Retina (tissue), 1 donor: ENCODE data around the gene PAX8.
A peak's percentile ranks its signal among the peaks of the same experiment; 100 is the strongest.
"Not testable (repeated sequence)": the region's sequence is repeated elsewhere in the genome, so short reads cannot be mapped to it uniquely, and the experiment has no call there.

ENCODE experiments used
- DNase-seq: peaks from one replicate; pipeline ENCODE4 v3.0.0-alpha.2; 2016

The PAX8 gene

DNA sequence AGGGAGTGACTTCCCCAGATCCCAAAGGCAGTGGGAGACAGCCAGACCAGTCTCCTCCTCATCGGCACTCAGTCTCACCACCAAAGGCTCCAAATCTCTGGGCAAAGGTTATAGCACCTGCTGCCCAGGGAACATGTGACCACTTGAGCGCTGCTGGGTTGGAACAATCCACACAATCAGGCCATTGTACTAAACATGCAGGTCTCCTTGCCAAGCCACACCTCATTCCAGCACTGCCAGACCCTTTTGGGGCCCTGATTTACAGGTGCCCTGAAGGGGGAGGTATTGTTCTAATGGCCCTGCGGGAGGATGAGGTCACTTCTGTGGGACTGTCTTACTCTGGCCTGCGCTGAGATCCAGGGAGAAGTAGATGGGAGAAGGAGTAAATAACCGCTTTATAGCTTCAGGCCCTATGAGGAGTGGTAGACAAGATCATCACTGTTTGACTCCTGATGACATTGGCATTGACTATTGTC, 10.0 kb upstream of the PAX8 start:
- not testable (repeated sequence) for DNase-seq

DNA sequence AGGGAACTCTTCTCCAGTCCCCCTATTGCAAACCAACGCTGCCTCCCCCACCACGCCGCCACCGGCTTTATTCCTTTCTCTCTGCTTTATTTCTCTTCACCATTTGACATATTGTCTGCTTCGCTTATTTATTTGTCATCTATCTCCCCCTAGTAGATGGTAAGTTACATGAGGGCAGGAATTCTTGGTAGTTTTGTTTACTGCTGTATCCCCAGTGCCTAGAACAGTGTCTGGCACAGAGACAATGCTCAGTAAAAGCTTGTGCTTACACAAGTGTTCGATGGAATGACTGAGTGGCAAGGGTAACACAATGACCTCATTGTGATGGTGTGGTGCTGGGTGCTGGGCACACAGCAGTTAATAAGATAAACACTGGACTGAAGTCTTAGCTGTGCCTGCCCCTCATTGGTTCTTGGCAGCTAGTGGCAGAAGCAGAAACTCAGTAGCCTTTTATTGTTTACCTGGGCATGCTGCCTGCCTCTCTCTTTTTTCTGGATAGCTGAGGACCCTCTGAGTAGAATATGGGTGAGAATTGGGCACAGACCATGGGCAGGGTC, 9.5 kb upstream of the PAX8 start:
- not testable (repeated sequence) for DNase-seq

DNA sequence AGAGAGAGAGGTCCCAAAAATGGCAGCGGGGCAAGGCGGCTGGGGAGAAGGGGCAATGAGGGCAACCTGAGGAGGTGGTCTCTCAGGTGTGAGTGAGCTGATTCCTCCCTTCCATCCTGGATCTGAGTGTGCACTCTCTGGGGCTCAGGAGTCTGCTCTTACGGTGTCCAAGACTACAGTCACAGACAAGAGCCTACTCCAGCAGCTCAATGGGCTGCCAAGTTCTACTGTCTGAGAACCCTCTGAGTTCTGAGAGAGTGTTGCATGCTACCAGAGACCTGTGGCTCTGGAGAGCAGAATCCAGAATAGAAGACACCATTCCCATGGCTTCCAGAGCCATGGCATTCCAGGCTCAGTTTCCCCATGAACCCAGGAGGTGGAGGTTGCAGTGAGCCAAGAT, 7.1 kb upstream of the PAX8 start:
- no peak for DNase-seq

DNA sequence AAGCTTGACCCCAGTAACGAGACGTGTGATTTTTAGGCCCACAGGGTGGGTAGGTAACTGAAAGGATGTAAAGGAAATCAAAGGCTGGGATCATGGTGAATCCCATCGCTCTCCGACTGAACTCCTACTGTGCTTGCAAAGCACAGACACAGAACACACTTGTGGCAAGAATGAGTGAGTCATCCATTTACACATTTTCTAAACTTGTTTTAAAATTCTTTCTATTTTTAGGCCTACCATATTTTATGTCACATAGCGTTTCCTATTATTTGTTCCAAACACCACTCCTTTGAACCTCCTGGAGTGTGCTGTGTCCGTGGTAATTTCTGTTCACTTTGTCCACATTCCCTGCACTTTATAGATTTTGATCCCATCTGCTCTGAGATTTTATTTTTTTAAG, 6.3 kb upstream of the PAX8 start:
- DNase-seq = not testable (repeated sequence)

DNA sequence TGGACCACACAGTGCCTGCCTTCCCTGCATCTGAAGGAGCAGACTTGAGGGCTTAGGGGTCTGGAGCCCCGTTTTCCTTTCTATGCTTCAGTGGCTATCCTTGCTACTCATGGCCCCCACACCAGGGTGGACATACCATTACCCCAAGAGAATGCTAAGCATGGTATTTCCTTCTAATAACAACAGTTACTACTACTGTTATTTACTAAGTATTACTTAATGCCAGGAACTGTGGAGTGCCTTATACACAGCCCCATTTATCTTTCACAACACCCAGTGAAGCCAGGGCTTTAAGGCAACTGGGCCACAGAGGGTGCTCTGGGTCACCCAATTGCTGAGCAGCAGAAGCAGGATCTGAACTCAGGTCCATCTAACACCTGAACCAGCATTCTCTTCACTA, 5.8 kb upstream of the PAX8 start:
- no peak for DNase-seq

DNA sequence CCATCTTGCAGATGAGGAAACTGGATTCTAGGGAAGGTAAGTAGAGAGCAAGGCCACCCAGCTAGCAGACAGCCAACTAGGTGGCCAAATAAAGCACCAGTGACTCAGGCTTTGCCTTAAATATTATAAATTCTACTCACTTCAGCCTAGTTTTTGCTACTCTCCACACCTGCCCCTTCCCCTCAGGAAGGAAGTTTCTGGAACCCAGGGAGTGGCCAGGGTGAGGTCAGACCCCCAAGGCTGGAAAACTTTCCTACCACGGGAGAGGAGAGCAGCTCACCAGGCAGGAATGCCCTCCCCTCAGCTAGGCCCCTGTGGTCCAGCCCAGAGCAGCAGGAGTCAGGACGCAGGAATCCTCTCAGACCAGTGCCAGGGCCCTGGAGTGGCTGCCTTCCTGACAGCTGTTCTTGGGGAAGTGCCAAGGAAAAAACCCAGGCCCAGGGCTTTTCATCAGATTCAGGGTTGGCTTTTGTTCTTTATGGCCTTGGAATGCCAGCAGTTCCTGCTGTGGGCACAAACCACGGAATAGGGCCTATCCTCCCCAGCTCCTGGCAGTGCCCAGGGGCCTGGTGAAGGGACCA, 5.1 kb upstream of the PAX8 start:
- DNase-seq = no peak

DNA sequence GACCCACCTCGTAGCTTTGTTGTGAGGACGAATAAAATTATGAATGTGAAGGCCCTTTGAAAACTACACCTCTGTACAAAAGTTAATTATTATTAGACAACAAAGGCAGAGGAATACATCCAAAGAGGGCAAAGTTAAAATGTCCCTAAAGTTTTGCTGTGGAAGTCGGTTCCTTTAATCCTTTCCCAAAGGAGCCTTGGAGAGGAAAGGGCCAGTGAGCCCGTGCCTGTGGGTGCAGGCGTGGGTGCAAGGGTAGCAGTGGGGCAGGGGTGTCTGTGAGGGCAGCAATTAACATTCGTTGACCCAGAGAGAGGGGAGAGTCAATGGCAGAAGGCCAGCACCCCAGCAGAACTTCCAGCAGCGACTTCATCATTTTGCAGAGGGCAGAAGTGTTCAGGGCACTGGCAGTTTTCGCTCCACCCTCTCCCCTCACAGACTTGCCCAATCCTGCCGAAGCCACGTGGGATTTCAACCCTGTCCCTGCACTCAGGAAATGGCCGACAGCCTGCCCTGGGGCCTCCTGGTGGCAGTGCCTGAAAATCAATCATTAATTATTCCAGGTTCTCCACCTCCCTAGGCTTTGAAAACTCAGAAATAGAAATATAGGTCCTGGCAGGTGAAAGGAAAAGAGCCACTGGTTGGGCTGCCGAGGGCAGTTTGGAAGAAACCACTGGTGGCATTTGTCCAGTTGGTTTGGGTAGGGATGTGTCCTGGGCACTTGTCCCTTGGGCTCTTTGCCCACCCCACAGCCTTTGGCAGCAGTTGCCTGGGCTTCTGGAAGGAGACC, 4.2 kb upstream of the PAX8 start:
- no peak for DNase-seq

DNA sequence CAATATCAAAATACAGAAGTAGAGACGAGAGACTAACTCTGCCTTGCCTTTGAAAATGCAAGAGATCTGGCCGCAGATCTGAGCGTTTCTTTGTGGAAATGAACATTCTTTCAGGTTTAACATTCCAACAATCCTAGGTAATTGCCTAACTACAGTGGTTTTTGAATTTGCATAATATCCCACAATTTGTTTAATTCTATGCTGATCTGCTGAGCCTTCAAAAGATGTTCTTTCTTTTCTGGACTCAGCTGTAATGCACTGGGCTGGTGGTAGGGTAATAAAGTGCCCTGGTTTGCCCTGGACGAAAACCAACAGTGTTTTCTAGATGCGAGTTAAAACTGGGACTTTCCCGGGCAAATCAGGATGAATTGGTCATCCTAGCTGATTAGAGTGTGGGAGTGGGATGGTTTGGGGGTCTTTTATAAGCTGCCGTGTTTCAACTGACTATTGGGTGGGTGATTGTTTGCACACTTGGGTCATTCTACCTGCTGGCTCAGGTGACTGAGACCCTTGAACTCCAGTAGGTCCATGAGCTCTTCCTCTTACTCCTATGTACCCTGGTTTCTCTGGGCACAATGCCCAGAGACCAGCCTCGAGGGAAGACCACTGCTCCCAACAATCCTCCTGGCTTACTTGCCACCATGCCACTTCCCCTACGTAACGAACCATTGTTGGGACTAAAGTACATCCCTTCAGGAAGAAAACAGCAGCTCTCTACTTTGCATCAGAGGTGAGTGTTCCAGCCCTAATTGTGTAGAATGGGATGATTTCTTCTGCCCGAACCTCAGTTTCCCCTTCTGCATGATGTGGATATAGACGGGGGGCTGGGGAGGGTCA, 3.4 kb upstream of the PAX8 start:
- no peak for DNase-seq

DNA sequence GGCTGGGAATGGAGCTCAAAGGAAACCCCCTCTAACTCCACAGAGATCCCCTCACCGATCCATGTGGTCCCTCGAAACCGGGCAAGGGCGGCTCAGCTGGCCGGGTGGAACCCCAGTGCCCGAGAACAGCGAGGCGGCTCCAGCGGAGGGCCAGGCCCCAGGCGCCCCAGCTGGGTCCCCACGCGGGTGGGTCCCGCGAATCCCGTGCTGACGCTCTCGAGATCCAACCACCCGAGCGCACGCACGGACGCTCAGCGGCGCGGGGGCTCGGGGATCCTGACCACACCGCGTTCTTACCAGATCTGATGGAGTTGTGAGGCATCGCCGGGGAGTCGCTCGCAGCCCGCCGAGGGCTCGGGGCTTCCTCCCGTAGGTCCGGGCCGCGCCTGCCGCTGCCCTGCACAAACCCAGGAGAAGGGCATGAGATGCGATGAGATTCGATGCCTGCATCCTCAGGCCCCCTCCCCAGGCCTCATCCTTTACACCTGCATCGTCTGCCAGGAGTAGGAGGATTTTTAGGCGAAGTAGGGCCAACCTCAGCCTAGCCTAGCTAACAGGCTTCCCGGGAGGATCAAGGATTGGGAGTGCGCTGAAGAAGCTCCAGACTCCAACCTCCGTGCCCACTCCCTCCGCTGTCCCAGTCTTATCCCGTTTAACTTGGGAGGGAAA, 514 bp downstream of the PAX8 start:
- DNase-seq = no peak

DNA sequence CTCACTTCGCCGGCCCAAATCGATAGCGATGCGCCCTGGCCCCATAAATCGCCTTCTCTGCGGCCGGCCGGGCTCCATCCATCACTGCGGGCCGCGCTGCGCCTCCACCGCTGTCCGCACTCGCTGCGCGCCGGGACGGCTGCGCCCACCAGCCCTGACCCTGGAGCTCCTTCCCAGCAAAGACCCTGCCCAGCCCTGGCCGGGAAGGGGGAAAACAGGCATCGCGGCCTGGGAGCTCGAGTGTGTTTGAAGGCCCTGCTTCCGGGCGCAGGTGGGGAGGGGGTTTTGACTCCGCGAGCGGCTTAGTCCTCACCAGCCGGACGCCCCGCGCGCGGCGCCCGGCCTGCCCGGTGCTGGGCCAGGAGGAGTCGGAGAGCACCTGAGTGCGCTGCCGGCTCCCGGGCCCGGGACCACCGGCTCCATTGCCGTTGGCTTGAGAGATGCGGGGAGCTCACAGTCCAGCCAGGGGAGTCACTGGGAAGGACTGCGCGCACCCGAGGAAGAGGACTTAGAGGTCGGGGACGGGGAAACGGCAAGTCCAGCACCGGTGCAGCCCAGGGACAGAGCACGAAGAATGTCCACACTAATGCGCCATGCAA, 1.1 kb downstream of the PAX8 start:
- peak; percentile 84 for DNase-seq

DNA sequence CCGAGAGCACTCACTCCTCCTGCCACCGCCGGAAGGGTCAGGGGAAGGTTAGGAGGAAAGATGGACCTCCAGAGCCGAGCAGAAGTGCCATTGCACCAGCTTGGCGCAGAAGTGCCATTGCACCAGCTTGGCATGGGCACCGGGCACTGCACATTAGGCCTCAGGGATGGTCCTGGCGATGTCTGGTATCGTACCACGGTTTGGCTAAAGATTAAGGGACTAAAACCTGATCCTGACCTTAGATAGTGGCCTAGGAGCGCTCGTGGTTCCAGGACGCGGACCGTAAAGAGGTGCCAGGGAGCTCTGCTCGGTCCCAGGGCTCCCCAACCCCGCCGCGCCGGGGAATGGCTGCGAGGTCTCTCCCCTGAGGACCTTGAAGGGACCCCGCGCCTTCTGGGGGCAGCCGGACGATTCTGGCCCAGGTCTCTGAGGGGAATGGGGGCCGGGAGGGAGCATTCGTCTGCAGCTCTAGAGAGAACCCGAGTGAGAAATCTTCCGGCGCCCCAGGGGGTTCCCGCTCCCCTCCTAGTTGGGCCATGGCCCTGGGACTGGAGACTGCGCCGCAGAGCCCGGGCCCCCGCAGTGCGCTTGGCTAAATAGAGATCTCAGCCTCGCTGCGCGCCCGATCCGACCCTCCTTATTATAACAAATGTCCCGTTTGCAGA, 1.8 kb downstream of the PAX8 start:
- no peak for DNase-seq

DNA sequence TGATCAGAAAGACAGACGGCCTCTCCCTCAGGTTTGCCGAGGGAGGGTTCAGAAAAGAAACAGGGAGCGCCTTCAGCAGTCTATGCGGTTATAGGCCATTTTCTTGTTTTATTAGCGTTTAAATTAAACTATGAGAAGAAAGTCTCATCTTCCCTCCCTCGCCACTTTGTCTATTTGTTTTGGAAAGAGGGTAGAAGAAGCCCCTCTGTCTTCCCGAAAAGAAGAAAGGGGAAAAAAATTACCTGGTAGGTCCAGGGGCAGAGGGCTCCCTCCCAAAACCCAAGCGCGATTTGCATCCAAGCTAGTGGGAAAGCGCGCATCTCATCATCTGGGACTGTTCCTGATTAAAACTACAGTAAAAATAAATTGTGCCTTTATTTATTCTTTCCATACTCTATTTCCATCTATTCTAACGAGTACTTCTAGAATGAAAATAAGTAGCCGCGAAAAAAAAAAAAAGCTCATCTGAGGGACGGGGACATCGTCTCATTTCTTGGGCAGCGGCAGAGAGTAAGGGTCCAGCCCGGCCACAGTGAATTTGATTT, 2.4 kb downstream of the PAX8 start:
- no peak for DNase-seq

DNA sequence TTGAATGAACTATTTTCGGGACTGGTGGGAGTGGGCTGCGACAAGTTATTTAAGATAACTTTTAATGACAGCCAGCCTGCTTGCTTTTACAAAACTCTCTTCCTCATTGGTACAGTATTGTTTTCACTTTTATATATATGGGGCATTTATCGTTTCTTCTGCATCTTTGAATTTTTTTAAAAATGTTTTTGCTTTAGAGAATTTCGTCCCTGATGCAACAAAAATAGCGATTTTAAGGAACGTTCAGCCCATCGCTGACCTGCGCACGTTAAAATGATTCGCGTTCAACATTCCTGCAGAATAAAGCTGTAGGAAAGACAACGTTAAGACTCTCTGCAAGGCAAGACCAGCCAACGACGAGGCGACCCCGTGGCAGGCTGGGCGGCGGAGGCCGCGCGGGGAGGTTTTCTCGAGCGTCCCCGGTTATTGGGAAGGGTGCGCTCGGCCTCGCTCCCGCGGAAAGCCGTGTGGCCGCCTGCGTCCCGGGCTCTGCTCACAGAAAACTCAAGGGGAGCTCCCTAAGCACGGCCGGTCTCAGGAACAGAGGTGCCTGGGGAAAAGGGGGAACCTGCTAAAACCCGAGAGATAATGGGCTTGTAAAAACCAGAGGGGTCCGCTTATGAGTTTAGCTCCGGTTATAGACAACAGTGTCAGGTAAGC, 3.0 kb downstream of the PAX8 start:
- DNase-seq = peak; percentile 70

DNA sequence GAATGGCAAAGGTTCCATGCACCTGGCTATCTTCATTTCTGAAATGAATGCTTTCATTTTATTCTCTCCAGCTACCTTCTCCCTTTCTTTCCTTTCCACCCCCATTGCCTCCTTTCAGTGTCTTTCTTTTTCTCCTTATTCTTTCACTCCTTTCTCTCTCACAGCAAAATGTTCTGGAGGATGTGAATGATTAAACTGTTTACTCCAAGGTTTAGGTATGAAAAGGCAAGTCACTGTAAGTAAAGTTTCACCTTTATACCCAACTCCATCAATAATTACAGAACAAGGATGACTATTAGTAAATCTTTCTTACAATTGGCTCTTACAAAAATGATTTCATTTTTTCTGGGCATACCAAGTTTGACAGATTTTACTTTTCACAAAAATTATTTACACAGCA, 4.3 kb downstream of the PAX8 start:
- no peak for DNase-seq

DNA sequence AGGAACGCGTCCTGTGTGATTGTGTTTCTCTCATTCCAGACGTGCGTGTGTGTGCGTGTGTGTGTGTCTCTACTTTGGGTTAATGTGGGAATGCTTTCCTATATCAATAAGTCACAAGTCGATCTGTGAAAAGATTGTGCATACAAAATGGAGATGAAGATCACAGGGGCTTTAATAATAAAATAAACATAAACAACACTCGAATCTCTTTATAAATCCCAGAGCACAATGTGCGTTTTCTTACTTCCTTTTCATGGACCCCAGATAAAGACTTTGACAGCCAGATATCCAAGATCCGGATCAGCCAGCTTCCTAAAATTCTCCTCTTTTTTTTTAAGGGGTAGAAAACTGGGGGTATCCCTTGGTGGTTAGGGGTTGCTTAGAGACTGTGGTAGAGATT, 4.7 kb downstream of the PAX8 start:
- no peak for DNase-seq

DNA sequence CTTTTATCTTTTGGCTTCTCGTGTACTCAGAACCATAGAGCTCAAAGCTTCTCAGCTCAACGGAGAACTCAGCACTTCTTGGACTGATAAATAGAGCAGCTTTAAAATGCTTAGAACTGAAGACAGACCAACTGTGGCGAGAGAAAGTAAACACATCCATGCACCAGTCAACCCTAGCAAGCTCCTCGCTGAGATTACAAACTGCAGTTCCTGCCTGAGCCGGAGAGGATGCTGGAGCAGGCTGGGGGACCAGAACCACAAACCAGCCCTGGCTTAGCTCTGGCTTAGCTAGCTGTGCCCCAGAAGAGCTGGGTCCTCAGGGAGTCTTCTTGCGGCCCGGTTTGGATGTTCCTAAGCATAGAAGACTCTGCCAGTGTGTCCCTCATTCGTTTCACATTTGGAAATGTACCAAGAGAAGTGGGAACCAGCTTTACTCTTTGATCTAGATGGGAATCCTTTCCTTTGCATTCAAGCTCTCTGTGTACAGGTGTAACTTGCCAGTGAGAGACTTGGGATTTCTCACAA, 5.6 kb downstream of the PAX8 start:
- peak; percentile 48 for DNase-seq

DNA sequence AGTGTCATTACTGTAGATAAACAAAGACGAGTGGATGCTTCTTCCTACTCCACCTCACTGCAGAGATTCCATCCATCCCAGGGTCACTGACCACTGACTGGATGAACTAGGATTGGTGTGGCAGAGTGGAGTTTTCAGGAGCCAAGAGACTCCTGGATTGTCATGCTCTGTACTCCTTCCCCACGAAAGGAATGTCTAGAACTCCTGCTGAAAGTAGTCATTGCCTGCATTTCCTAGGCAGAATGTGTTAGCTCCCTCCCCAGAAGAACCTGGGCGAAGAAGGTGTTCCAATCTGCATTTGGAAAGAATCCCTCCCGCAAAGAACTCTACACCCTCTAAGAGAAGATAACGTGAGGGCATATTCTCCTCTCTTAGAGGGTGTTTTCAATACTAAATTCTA, 6.2 kb downstream of the PAX8 start:
- no peak for DNase-seq

DNA sequence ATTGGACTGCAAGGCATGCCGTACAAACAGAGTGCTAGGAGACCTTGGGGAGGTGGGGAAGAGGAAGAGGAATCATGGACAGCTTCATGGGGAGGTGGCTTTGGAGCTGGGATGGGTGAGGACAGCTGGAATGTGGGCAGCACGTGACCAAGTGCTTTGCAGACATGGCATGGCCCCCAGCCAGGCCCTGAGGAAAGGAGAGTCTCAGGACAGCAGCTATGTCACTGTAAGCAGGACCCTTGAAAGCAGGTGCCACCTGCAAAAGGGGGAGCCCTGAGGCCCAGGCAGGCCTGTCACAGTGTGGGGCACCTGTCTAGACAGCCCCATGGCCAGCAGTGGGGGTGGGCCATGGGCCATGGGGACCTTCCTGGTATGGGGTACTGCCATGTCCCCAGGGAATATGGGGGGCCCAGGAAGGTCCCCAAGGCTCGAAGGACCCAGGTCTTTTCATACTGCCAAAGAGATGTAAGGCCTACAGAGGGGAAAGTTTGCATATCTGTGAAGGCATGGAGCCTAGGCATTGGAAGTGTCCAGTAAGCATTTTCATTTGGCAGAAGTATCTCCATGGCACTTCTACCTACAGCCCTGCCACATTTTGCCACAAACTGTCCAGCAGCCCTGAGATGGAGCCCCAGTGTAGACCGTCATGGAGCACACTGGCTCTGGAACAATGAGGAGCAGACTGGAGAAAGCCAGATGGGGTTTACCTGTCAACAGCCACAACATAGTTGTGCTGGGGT, 9.9 kb downstream of the PAX8 start:
- no peak for DNase-seq

DNA sequence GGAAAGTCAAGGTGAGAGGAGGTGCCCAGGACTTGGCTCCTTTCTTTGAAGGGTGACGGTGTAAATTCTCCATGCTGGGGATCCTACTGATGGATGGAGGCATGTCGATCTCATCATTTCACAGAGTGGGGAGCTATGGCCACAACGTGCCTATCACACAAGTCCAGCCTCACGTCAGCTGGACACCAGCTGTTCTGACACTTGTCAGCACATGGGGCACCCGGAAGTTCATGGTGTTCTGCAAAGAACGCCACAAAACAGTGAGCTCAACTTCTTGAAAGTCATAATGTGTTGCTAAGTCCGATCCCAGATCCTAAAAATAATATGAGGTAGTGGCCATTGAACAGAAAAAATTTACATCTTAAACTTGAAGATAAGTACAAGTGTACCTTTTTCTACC, 12.3 kb downstream of the PAX8 start:
- DNase-seq = no peak
